ENCODE results near the gene CCPG1.

The CCPG1 gene

GRCh38 chr15:55348281-55348778 lies 59.8 kb downstream of the CCPG1 start:
- no peaks in the 10 kb centered on the region for H3K27me3 ChIP-seq (replicated peaks; ENCODE audit: control insufficient read depth, insufficient read depth, low read length)
- peaks cover 13% of the 10 kb centered on the region for H3K4me1 ChIP-seq (ENCODE audit: control insufficient read depth, insufficient read depth, low read length)
- no peak for DNase-seq (ENCODE audit: low read depth)
- H3K9ac ChIP-seq (ENCODE audit: low read length): no peak overlapping the region
- H3K9me3 ChIP-seq (ENCODE audit: control insufficient read depth, low read length): no peaks in the 10 kb centered on the region
- H3K4me3 ChIP-seq (ENCODE audit: low read length): no peak overlapping the region
- peaks cover 25% of the 10 kb centered on the region for H3K36me3 ChIP-seq (ENCODE audit: control insufficient read depth, insufficient read depth, low read length, severe bottlenecking)

GRCh38 chr15:55344206-55344605 lies 64.0 kb downstream of the CCPG1 start:
- Histone ChIP-seq H3K9me3 (ENCODE audit: control insufficient read depth, low read length) (no peaks in the 10 kb centered on the region), H3K27me3 (replicated peaks; ENCODE audit: control insufficient read depth, insufficient read depth, low read length) (no peaks in the 10 kb centered on the region), H3K36me3 (ENCODE audit: control insufficient read depth, insufficient read depth, low read length, severe bottlenecking) (peaks cover 15% of the 10 kb centered on the region), H3K9ac (ENCODE audit: low read length) (no peak overlapping the region), H3K4me3 (ENCODE audit: low read length) (no peak overlapping the region), H3K4me1 (ENCODE audit: control insufficient read depth, insufficient read depth, low read length) (peaks cover 21% of the 10 kb centered on the region)
- DNase-seq (ENCODE audit: low read depth): peak; percentile 9

DNA sequence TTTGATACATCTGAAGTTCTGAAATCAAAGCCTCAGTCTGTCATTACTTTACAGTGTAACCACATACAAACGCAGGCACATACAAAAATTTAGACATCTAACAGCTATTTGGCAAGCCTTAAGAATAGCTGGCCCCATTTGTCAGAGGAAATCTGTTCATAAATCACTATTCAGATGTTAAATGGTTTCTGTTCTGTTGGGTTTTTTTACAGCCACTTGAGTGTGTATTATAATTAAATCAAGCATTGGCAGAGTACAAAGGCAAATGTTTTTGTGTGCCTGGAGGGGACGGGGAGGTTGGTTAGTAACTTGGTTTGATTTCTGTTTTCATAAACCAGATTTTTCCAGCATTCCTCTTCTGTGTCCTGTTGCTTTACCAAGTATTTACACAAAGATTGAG lies 65.0 kb downstream of the CCPG1 start:
- Histone ChIP-seq H3K4me3 (ENCODE audit: low read length) (no peak overlapping the region), H3K27me3 (replicated peaks; ENCODE audit: control insufficient read depth, insufficient read depth, low read length) (no peaks in the 10 kb centered on the region), H3K9ac (ENCODE audit: low read length) (no peak overlapping the region), H3K9me3 (ENCODE audit: control insufficient read depth, low read length) (no peaks in the 10 kb centered on the region), H3K4me1 (ENCODE audit: control insufficient read depth, insufficient read depth, low read length) (peaks cover 21% of the 10 kb centered on the region), H3K36me3 (ENCODE audit: control insufficient read depth, insufficient read depth, low read length, severe bottlenecking) (peaks cover 22% of the 10 kb centered on the region)
- peak; percentile 48 for DNase-seq (ENCODE audit: low read depth)

- H3K4me1 ChIP-seq (ENCODE audit: control insufficient read depth, insufficient read depth, low read length): no peaks in the 10 kb centered on the region
- no peaks in the 10 kb centered on the region for H3K9me3 ChIP-seq (ENCODE audit: control insufficient read depth, low read length)
- H3K27me3 ChIP-seq (replicated peaks; ENCODE audit: control insufficient read depth, insufficient read depth, low read length): no peaks in the 10 kb centered on the region
- H3K9ac ChIP-seq (ENCODE audit: low read length): no peak overlapping the region
- DNase-seq (ENCODE audit: low read depth): no peak
- H3K36me3 ChIP-seq (ENCODE audit: control insufficient read depth, insufficient read depth, low read length, severe bottlenecking): peaks cover 50% of the 10 kb centered on the region
- no peak overlapping the region for H3K4me3 ChIP-seq (ENCODE audit: low read length)
Measured at GRCh38 chr15:55337160-55337559, 71.0 kb downstream of the CCPG1 start.

DNA sequence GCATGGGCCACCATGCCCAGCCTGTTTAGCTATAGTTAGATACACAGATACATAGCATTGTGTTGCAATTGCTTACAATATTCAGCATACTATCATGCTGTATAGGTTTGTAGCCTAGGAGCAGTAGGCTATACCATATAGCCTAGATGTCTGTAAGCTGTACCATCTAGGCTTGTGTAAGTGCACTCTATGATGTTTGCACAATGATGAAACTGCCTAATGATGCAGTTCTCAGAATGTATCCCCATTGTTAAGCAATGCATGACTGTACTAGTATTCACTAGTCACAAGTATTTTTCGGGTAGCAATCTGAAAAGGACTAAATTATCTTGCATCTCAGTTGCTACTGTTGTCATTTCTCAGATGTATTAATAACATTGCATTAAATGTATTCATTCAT lies 73.2 kb downstream of the CCPG1 start:
- no peak overlapping the region for H3K4me3 ChIP-seq (ENCODE audit: low read length)
- no peak for DNase-seq (ENCODE audit: low read depth)
- H3K27me3 ChIP-seq (replicated peaks; ENCODE audit: control insufficient read depth, insufficient read depth, low read length): no peaks in the 10 kb centered on the region
- peaks cover 46% of the 10 kb centered on the region for H3K36me3 ChIP-seq (ENCODE audit: control insufficient read depth, insufficient read depth, low read length, severe bottlenecking)
- no peaks in the 10 kb centered on the region for H3K9me3 ChIP-seq (ENCODE audit: control insufficient read depth, low read length)
- H3K4me1 ChIP-seq (ENCODE audit: control insufficient read depth, insufficient read depth, low read length): no peaks in the 10 kb centered on the region
- H3K9ac ChIP-seq (ENCODE audit: low read length): no peak overlapping the region

- Histone ChIP-seq H3K4me1 (ENCODE audit: control insufficient read depth, insufficient read depth, low read length) (no peaks in the 10 kb centered on the region), H3K27me3 (replicated peaks; ENCODE audit: control insufficient read depth, insufficient read depth, low read length) (no peaks in the 10 kb centered on the region), H3K36me3 (ENCODE audit: control insufficient read depth, insufficient read depth, low read length, severe bottlenecking) (peaks cover 50% of the 10 kb centered on the region), H3K9me3 (ENCODE audit: control insufficient read depth, low read length) (no peaks in the 10 kb centered on the region), H3K9ac (ENCODE audit: low read length) (no peak overlapping the region), H3K4me3 (ENCODE audit: low read length) (no peak overlapping the region)
- DNase-seq (ENCODE audit: low read depth): no peak
Measured at GRCh38 chr15:55334371-55334770, 73.8 kb downstream of the CCPG1 start.

- Histone ChIP-seq H3K4me3 (ENCODE audit: low read length) (no peak overlapping the region), H3K27me3 (replicated peaks; ENCODE audit: control insufficient read depth, insufficient read depth, low read length) (no peaks in the 10 kb centered on the region), H3K36me3 (ENCODE audit: control insufficient read depth, insufficient read depth, low read length, severe bottlenecking) (peaks cover 22% of the 10 kb centered on the region), H3K4me1 (ENCODE audit: control insufficient read depth, insufficient read depth, low read length) (no peaks in the 10 kb centered on the region), H3K9me3 (ENCODE audit: control insufficient read depth, low read length) (no peaks in the 10 kb centered on the region), H3K9ac (ENCODE audit: low read length) (no peak overlapping the region)
- no peak for DNase-seq (ENCODE audit: low read depth)
Measured at GRCh38 chr15:55327387-55327786, 80.8 kb downstream of the CCPG1 start.

GRCh38 chr15:55322467-55322866 lies 85.7 kb downstream of the CCPG1 start:
- Histone ChIP-seq H3K4me1 (ENCODE audit: control insufficient read depth, insufficient read depth, low read length) (peaks cover 16% of the 10 kb centered on the region), H3K9me3 (ENCODE audit: control insufficient read depth, low read length) (no peaks in the 10 kb centered on the region), H3K9ac (ENCODE audit: low read length) (no peak overlapping the region), H3K4me3 (ENCODE audit: low read length) (no peak overlapping the region), H3K27me3 (replicated peaks; ENCODE audit: control insufficient read depth, insufficient read depth, low read length) (no peaks in the 10 kb centered on the region), H3K36me3 (ENCODE audit: control insufficient read depth, insufficient read depth, low read length, severe bottlenecking) (peaks cover 2% of the 10 kb centered on the region)
- DNase-seq (ENCODE audit: low read depth): no peak

- Histone ChIP-seq H3K36me3 (ENCODE audit: control insufficient read depth, insufficient read depth, low read length, severe bottlenecking) (no peaks in the 10 kb centered on the region), H3K9ac (ENCODE audit: low read length) (no peak overlapping the region), H3K9me3 (ENCODE audit: control insufficient read depth, low read length) (no peaks in the 10 kb centered on the region), H3K4me3 (ENCODE audit: low read length) (no peak overlapping the region), H3K27me3 (replicated peaks; ENCODE audit: control insufficient read depth, insufficient read depth, low read length) (no peaks in the 10 kb centered on the region), H3K4me1 (ENCODE audit: control insufficient read depth, insufficient read depth, low read length) (peaks cover 26% of the 10 kb centered on the region)
- no peak for DNase-seq (ENCODE audit: low read depth)
Measured at GRCh38 chr15:55320963-55321362, 87.2 kb downstream of the CCPG1 start.

- Histone ChIP-seq H3K4me3 (ENCODE audit: low read length) (peak overlapping the region; percentile 87), H3K9ac (ENCODE audit: low read length) (peak overlapping the region; percentile 94), H3K27me3 (replicated peaks; ENCODE audit: control insufficient read depth, insufficient read depth, low read length) (no peaks in the 10 kb centered on the region), H3K36me3 (ENCODE audit: control insufficient read depth, insufficient read depth, low read length, severe bottlenecking) (no peaks in the 10 kb centered on the region), H3K9me3 (ENCODE audit: control insufficient read depth, low read length) (no peaks in the 10 kb centered on the region), H3K4me1 (ENCODE audit: control insufficient read depth, insufficient read depth, low read length) (peaks cover 26% of the 10 kb centered on the region)
- DNase-seq (ENCODE audit: low read depth): no peak
Measured at GRCh38 chr15:55320238-55320550, 88.0 kb downstream of the CCPG1 start.

GRCh38 chr15:55319537-55320237 lies 88.5 kb downstream of the CCPG1 start:
- H3K36me3 ChIP-seq (ENCODE audit: control insufficient read depth, insufficient read depth, low read length, severe bottlenecking): no peaks in the 10 kb centered on the region
- H3K9ac ChIP-seq (ENCODE audit: low read length): peak overlapping the region; percentile 94
- no peaks in the 10 kb centered on the region for H3K9me3 ChIP-seq (ENCODE audit: control insufficient read depth, low read length)
- no peak for DNase-seq (ENCODE audit: low read depth)
- H3K27me3 ChIP-seq (replicated peaks; ENCODE audit: control insufficient read depth, insufficient read depth, low read length): no peaks in the 10 kb centered on the region
- peaks cover 26% of the 10 kb centered on the region for H3K4me1 ChIP-seq (ENCODE audit: control insufficient read depth, insufficient read depth, low read length)
- H3K4me3 ChIP-seq (ENCODE audit: low read length): peak overlapping the region; percentile 87

Measured in adipocyte (in vitro differentiated cells).